ENCODE data around the gene ADAM12. TPM values are rescaled to one million over a fixed set of nuclear protein-coding genes. Genes with fewer than 3 reads are reported as not detected.

Gene ADAM12
- total and polyA plus RNA-seq, 2 donors from 2014 or later = 0.26 to 3.3 TPM

- no peaks in the 10 kb centered on the region for H3K4me1 ChIP-seq (ENCODE audit: control insufficient read depth in 2 of 3, insufficient read depth in 2 of 3, low read depth in 1 of 3, low read length in 3 of 3)
- no peak overlapping the region for H3K27ac ChIP-seq (ENCODE audit: low read depth in 2 of 2, low read length in 2 of 2)
- intact Hi-C loops (cut with DNase I) = no loop called here
- no peak overlapping the region for H3K9ac ChIP-seq (ENCODE audit: low read length in 3 of 3)
- H3K36me3 ChIP-seq (ENCODE audit: control insufficient read depth in 2 of 3, insufficient read depth in 3 of 3, low read length in 3 of 3) = no peaks in the 10 kb centered on the region
- no peak for DNase-seq
- no peak for TF ChIP-seq CTCF (IDR thresholded peaks at IDR 0.05; ENCODE audit: borderline replicate concordance, extremely low read depth, insufficient read depth)
- no peak overlapping the region for H3K4me3 ChIP-seq (ENCODE audit: low read length in 3 of 3)
- no peaks in the 10 kb centered on the region for H3K9me3 ChIP-seq (ENCODE audit: control insufficient read depth in 2 of 3, insufficient read depth in 1 of 3, low read length in 3 of 3)
- FAIRE-seq = no peak
- H3K27me3 ChIP-seq (ENCODE audit: control insufficient read depth, insufficient read depth, low read length) = no peaks in the 10 kb centered on the region
Observed at GRCh38 chr10:126187399-126187798, 200.9 kb downstream of the ADAM12 start.

- Histone ChIP-seq H3K27ac (ENCODE audit: low read depth in 2 of 2, low read length in 2 of 2) (no peak overlapping the region), H3K9ac (ENCODE audit: low read length in 3 of 3) (no peak overlapping the region), H3K9me3 (ENCODE audit: control insufficient read depth in 2 of 3, insufficient read depth in 1 of 3, low read length in 3 of 3) (no peaks in the 10 kb centered on the region), H3K27me3 (ENCODE audit: control insufficient read depth, insufficient read depth, low read length) (no peaks in the 10 kb centered on the region), H3K4me1 (ENCODE audit: control insufficient read depth in 2 of 3, insufficient read depth in 2 of 3, low read depth in 1 of 3, low read length in 3 of 3) (no peaks in the 10 kb centered on the region), H3K4me3 (ENCODE audit: low read length in 3 of 3) (no peak overlapping the region), H3K36me3 (ENCODE audit: control insufficient read depth in 2 of 3, insufficient read depth in 3 of 3, low read length in 3 of 3) (no peaks in the 10 kb centered on the region)
- no peak for TF ChIP-seq CTCF (IDR thresholded peaks at IDR 0.05; ENCODE audit: borderline replicate concordance, extremely low read depth, insufficient read depth)
- no peak for DNase-seq
- intact Hi-C loops (cut with DNase I) = no loop called here
- no peak for FAIRE-seq
Observed at GRCh38 chr10:126186766-126187165, 201.5 kb downstream of the ADAM12 start.

GRCh38 chr10:126185676-126186447, 202.4 kb downstream of the ADAM12 start:
- H3K36me3 ChIP-seq (ENCODE audit: control insufficient read depth in 2 of 3, insufficient read depth in 3 of 3, low read length in 3 of 3) = no peaks in the 10 kb centered on the region
- no peaks in the 10 kb centered on the region for H3K4me1 ChIP-seq (ENCODE audit: control insufficient read depth in 2 of 3, insufficient read depth in 2 of 3, low read depth in 1 of 3, low read length in 3 of 3)
- FAIRE-seq (no peak), DNase-seq (no peak)
- no peak overlapping the region for H3K4me3 ChIP-seq (ENCODE audit: low read length in 3 of 3)
- no peak overlapping the region for H3K9ac ChIP-seq (ENCODE audit: low read length in 3 of 3)
- H3K27me3 ChIP-seq (ENCODE audit: control insufficient read depth, insufficient read depth, low read length) = no peaks in the 10 kb centered on the region
- TF ChIP-seq CTCF (IDR thresholded peaks at IDR 0.05; ENCODE audit: borderline replicate concordance, extremely low read depth, insufficient read depth) = no peak
- intact Hi-C loops (cut with DNase I) = no loop called here
- no peak overlapping the region for H3K27ac ChIP-seq (ENCODE audit: low read depth in 2 of 2, low read length in 2 of 2)
- H3K9me3 ChIP-seq (ENCODE audit: control insufficient read depth in 2 of 3, insufficient read depth in 1 of 3, low read length in 3 of 3) = no peaks in the 10 kb centered on the region
